ENCODE results near the gene CHRNB2. TPM values are rescaled to one million over a fixed set of nuclear protein-coding genes. Genes with fewer than 3 reads are reported as not detected.

CHRNB2 gene
- total RNA-seq, 1 experiment from 2014 or later, result 0.21 TPM

- intact Hi-C loops (cut with micrococcal nuclease; ENCODE audit: unreplicated experiment), result no loop called here
- H3K4me1 ChIP-seq (ENCODE audit: control insufficient read depth, insufficient read depth, low read length), result peaks cover 10% of the 10 kb centered on the region; the same call in 1 of the 2 replicates
- ATAC-seq (no peak), DNase-seq (ENCODE audit: low read depth, low spot score) (no peak)
- no TSS peak for BruUV-seq (replicated peaks)
- H3K4me3 ChIP-seq (ENCODE audit: low read depth in 2 of 2, low read length in 2 of 2), result no peak overlapping the region
- in situ Hi-C loops (cut with HindIII; ENCODE audit: low pct_unique_long_range_greater_than_20kb, low sequenced_read_pairs), result no loop called here
- POLR2A ChIA-PET, result no interaction called here
- H3K27ac ChIP-seq (ENCODE audit: low read length), result no peak overlapping the region
- no peaks in the 10 kb centered on the region for H3K27me3 ChIP-seq (ENCODE audit: control insufficient read depth, insufficient read depth, low read length)
- CTCF ChIA-PET, result no interaction called here
- TF ChIP-seq CTCF (IDR thresholded peaks at IDR 0.05) (no peak), REST (IDR thresholded peaks at IDR 0.05; ENCODE audit: insufficient read depth in 1 of 2, low read depth in 2 of 2, low read length in 1 of 2) (no peak), TCF7L2 (IDR thresholded peaks at IDR 0.05; ENCODE audit: low read depth, low read length) (no peak), SIN3A (IDR thresholded peaks at IDR 0.05; ENCODE audit: borderline replicate concordance, insufficient read depth, low read depth, low read length) (no peak), POLR2AphosphoS5 (IDR thresholded peaks at IDR 0.05; ENCODE audit: low read depth, low read length) (no peak)
- no peaks in the 10 kb centered on the region for H3K9me3 ChIP-seq (ENCODE audit: control insufficient read depth, insufficient read depth, low read depth, low read length)
- peaks cover 5% of the 10 kb centered on the region for H3K36me3 ChIP-seq (ENCODE audit: control insufficient read depth, insufficient read depth, low read length)
Observed at GRCh38 chr1:154621875-154622274, 54.3 kb downstream of the CHRNB2 start.

DNA sequence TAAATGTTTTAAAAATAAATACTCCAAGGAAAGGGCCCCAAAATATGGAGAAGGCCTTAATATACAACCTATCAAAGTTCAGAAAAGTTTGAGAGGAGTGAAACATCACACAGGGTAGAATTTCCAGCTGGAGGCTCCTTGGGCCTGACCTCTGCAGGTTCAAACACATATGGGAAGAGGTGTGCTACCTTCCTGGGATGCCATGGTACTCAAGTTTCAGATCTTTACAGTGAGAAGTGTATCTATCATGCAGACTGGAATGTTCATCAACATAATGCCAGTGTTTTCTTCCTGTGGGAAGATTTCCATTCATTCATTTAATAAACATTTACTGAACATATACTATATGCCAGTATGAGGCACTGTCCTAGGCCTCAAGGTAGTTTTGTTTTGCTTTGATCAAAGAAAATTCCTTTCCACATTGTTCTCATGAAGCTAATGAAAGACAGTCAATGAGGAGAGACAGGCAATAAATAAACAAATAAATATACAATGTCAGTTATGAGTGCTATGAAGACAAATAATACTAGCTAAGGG lies 55.0 kb downstream of the CHRNB2 start:
- Histone ChIP-seq H3K36me3 (ENCODE audit: control insufficient read depth, insufficient read depth, low read length) (peaks cover 5% of the 10 kb centered on the region), H3K27ac (ENCODE audit: low read length) (no peak overlapping the region), H3K27me3 (ENCODE audit: control insufficient read depth, insufficient read depth, low read length) (no peaks in the 10 kb centered on the region), H3K4me1 (ENCODE audit: control insufficient read depth, insufficient read depth, low read length) (peaks cover 10% of the 10 kb centered on the region; the same call in 1 of the 2 replicates), H3K4me3 (ENCODE audit: low read depth in 2 of 2, low read length in 2 of 2) (no peak overlapping the region), H3K9me3 (ENCODE audit: control insufficient read depth, insufficient read depth, low read depth, low read length) (no peaks in the 10 kb centered on the region)
- BruUV-seq (replicated peaks), result no TSS peak
- ChIA-PET CTCF (no interaction called here), POLR2A (no interaction called here)
- DNase-seq (ENCODE audit: low read depth, low spot score) (no peak), ATAC-seq (no peak)
- intact Hi-C loops (cut with micrococcal nuclease; ENCODE audit: unreplicated experiment) (no loop called here), in situ Hi-C loops (cut with HindIII; ENCODE audit: low pct_unique_long_range_greater_than_20kb, low sequenced_read_pairs) (no loop called here)
- TF ChIP-seq POLR2AphosphoS5 (IDR thresholded peaks at IDR 0.05; ENCODE audit: low read depth, low read length) (no peak), REST (IDR thresholded peaks at IDR 0.05; ENCODE audit: insufficient read depth in 1 of 2, low read depth in 2 of 2, low read length in 1 of 2) (no peak), CTCF (IDR thresholded peaks at IDR 0.05) (no peak), TCF7L2 (IDR thresholded peaks at IDR 0.05; ENCODE audit: low read depth, low read length) (no peak), SIN3A (IDR thresholded peaks at IDR 0.05; ENCODE audit: borderline replicate concordance, insufficient read depth, low read depth, low read length) (no peak)

Measured in Panc1 (cell line).